HepG2 (cell line): ENCODE results near the gene IRF6.

Experiments
- SMARCE1 ChIP-seq: fragments of 450-650 bp; IDR thresholded peaks from 2 replicates; pipeline ENCODE4 v1.6.1; 2017; ENCODE audit warnings: borderline replicate concordance
- TF ChIP-seq, protein P1 (sequence below): sonication (generic); formaldehyde crosslinking; IDR thresholded peaks from 2 replicates; pipeline ENCODE4 v1.8.0; 2022; ENCODE audit warnings: missing genetic modification reagents, mild to moderate bottlenecking, borderline replicate concordance

DNA sequence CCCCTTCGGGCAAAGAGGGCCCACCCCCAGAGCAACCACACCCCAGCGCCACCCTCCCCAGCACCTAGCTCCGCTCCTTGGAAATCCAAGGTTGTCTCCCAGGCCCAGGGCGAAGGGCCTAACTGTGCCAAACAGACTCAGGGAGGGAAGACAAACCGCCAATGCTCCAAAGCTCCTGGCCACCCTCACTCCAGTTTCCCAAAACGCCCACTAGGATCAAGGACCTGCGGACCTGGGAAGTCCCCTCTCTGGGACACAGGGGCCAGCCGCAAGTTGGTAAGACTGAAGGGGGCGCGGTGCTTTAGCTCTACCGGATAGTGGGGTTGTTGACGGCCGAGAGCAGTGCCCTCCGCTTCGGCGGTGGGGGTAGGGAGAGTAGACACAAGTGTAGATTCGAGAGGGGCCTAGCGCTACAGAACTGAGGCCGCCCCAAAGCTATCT is 581 bp downstream of the IRF6 start:
- no peak for TF ChIP-seq SMARCE1
- TF ChIP-seq, protein P1, sequence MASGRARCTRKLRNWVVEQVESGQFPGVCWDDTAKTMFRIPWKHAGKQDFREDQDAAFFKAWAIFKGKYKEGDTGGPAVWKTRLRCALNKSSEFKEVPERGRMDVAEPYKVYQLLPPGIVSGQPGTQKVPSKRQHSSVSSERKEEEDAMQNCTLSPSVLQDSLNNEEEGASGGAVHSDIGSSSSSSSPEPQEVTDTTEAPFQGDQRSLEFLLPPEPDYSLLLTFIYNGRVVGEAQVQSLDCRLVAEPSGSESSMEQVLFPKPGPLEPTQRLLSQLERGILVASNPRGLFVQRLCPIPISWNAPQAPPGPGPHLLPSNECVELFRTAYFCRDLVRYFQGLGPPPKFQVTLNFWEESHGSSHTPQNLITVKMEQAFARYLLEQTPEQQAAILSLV (CRISPR knock-in tag), result no peak
